HG02938 (cell line): Measurements from ENCODE around the gene G0S2.
A peak's percentile ranks its signal among the peaks of the same experiment; 100 is the strongest.

Experiments
- ATAC-seq: cut with Tn5 transposase; IDR thresholded peaks from one replicate; pipeline ENCODE4 v1.9.1; 2021; ENCODE audit warnings: mild to moderate bottlenecking, moderate library complexity; ENCODE audit not compliant: unreplicated experiment

Gene G0S2, protein sequence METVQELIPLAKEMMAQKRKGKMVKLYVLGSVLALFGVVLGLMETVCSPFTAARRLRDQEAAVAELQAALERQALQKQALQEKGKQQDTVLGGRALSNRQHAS

GRCh38 chr1:209674957-209675564, at the start of gene G0S2:
G0S2 (plus strand) TSS chr1:209675412; CDS start chr1:209675685, 273 bp downstream.
- no peak for ATAC-seq

DNA sequence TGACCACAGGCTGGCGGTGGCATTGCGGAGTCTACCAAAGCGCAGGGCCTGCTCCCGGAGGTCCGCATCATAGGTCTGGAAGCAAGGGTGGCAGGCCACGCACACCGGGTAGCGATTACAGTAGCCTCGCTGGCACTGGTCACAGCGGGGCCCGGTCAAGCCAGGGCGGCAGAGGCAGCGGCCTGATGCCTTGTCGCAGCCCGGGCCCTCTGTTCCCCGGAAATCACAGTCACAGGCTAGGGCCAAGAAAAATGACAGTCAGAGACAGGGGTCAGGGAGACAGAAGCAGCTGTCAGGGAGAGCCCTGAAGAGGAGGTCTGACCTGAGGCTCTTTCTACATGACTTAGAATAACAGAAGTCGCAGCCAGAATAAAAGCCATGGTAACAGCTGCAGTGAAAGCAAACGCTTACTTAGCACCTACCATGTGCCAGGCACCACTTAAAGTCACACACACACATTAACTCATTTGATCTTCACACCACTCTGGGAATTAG, 49.4 kb upstream of the G0S2 start:
- no peak for ATAC-seq

DNA sequence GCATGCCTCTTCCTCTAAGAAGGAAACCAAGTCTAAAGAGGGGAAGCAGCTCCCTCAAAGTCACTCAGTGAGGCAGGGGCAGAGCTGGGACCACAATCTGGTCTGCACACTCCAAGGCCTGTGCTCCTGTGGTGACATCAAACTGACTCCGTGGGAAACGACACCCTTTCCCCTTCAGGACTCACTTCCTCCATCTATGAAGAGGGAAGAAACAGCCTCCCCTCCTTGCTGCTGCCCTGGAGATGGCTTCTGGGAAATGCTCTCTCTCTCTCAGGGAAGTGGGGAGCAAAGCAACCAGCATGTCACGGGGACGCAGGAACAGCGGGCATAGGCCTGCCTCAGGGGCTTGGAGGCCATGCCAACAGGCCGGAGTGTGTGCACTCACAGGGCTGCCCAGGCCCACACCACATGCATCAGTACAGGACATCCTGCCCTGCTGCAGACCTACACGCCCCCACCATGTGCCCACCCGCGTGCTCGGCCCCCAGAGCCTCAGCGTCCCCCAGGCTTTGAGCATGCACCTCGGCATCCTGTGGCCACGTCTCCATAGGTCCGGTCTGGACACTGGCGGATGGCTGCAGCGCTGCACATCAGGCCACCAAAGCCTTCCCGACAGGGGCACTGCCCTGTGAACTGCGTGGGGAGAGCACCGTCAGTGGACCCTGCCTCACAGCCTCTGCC, 48.7 kb upstream of the G0S2 start:
- ATAC-seq, result no peak

DNA sequence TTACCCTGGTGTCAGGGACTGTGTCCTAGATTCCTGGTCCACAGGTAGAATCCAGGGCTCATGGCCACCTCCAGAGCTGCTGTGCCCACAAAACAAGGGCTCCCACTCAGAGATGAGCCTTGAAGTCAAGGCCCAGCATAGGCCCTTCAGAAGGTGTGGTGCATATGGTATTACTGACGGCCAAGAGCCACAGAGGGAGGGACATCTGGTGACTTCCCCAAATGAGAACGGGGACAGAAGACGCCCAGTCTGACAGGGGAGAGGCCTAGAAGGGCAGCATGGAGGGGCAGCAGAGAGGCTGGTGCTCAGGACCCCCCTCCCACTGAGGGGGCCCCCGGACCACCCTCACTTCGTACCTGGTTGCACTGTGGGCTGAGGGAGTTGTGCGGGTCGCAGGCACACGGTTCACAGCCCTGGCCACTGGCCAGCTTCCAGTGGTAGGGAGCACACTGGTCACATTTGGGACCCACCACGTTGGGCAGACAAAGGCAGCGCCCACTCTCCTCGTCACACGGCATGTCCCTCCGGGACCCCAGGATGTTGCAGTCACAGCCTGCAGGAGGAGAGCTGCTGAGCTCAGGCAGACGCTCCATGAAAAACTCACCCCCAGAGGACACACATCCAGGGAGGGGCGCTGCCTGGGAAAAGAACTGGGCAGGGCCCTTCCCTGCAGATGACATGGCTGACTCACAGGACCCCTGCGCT, 48.0 kb upstream of the G0S2 start:
- ATAC-seq, result peak; percentile 9

DNA sequence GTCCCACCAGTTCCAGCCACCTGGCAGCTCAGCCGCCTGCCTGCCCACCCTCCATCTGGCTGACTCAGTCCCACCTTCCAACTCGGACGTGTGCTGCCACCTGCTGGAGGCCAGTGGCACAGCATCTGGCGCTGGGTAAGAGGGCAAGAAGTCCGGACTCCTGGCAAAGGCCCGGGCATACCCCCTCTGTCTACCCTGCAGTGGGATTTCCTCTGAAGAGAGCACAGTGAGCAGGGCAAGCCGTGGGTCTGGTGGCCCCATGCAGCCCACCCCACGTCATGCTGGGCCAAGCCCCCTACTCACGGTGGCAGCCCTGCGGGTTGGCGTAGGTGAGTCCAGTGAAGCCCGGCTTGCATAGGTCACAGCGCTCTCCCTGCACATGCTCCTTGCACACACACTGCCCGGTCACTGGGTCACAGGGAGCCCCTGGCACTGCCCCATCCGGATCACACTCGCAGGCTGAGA, 47.4 kb upstream of the G0S2 start:
- peak; percentile 76 for ATAC-seq

- ATAC-seq, result no peak
Measured at GRCh38 chr1:209628618-209629299, 46.5 kb upstream of the G0S2 start.

DNA sequence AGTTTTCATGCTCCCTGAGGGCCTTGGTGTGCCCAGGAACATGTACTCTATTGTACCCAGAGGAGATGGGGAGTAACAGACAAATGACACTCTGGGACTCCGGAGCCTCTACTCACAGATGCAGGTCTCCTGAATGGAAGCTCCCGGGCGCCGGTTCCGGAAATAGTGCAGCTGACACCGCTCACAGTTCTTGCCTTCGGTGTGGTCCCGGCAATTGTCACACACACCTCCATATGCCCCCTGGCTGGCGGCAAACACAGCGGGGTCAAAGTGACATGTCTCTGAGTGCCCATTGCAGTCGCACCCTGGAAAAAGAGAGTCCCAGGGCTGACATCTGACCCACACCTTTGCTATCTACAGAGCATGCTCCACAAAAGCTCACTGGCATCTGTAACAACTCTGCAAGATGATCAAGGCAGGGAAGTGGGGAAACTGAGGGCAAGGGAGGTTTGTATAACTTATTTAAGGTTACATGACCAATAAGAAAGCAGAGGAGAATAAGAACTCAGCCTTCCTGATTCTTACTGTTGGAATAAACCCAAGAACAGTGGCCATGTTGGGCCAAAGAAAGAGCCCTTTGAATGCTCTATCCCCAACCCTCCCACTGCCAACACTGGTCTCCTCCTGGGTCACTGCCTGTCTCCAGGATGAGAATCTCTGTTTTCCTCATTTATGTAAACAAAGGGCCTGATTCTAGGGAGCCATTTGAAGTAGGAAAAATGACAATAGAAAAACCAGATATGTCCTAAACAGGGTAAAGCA, 45.4 kb upstream of the G0S2 start:
- ATAC-seq, result no peak

- no peak for ATAC-seq
Measured at GRCh38 chr1:209630383-209631225, 44.6 kb upstream of the G0S2 start.

- ATAC-seq, result no peak
Measured at GRCh38 chr1:209633335-209633997, 41.7 kb upstream of the G0S2 start.

DNA sequence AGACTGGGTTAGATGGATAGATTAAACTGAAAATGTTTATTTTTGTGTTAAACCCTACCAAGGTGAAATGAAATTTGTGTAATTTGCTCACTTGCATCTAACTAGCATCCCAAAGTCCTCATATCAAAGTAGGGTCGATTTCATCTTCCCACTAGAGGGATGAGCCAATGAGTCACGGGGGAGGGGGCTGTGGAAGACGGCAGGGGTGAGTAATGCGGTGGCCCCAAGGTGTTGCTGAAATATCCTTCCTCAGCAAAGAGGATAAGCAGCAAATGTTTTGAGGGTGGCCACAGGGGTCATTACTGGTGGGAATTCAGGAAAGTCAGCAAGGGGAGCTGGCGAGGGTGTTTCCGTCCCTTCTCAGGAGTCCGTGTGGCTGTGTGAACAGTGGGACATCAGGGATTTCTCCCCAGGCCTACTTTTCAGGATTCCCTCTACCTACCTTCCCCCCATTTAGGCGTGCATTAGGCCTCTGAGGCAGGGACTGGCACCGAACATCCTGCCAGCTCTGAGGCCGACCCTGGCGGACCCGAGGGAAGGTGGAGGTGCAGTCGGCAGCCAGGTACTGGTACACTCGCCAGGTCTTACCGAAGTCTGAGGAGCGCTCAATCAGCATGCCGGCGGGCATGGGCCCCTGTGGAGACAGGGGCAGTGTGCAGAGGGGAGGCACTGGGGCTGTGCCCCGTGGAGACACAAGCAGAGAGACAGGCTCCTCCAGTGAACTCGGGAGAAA, 41.0 kb upstream of the G0S2 start:
- no peak for ATAC-seq

GRCh38 chr1:209635850-209636249, 39.4 kb upstream of the G0S2 start:
- no peak for ATAC-seq

GRCh38 chr1:209641832-209642172, 33.4 kb upstream of the G0S2 start:
- ATAC-seq, result no peak

DNA sequence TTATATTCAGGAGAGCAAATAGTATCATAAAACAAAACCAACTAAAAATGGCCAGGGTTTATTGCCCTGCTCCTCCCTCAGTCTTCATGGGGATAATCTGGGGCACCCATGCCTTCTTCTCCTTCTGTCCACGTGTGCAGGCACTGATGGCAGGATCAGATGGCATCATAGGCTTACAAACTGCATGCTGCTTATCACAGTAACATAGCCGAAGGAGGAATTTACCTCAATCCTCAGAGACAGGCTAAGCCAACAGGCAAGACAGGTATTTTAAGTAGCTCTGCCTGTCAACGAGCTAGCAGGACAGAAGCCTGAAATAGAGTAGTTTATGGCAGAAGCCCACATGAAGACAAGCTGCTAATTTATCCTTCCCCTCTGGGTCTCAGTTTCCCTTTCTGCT, 32.4 kb upstream of the G0S2 start:
- no peak for ATAC-seq

DNA sequence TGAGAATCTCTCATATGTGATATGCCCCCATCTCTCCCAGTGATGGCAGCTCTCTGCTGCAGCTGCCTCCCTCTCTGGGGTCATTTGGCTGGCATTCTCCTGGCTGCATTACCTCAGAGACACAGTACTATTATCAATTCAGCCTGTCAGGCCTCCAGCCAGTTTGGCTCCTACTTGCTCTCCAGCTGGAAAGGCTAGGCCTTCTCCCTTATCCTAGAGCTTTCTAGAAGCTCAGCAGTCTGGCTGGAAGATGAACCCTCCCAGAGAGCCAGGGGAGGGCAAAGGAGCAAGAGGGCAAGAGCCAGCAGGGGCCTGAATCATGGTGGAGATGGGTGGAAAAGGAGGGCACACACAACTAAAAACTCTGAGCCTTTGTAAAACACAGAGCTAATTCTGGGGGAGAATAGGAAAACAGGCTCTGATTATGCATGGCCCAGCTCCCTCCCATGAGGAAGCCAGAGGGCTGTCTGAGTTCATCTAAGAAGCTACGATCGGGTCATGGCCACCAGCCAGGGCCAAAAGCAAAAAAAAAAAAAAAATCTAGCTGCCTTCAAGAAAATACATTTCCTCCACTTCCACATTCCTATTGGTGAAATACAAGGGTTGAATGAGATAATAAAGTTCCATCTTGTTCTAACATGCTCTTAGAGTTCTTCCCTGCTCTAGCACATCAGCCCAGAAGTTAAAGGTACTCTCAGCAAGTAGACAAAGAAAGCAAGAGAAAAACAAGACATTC, 31.8 kb upstream of the G0S2 start:
- ATAC-seq, result no peak

DNA sequence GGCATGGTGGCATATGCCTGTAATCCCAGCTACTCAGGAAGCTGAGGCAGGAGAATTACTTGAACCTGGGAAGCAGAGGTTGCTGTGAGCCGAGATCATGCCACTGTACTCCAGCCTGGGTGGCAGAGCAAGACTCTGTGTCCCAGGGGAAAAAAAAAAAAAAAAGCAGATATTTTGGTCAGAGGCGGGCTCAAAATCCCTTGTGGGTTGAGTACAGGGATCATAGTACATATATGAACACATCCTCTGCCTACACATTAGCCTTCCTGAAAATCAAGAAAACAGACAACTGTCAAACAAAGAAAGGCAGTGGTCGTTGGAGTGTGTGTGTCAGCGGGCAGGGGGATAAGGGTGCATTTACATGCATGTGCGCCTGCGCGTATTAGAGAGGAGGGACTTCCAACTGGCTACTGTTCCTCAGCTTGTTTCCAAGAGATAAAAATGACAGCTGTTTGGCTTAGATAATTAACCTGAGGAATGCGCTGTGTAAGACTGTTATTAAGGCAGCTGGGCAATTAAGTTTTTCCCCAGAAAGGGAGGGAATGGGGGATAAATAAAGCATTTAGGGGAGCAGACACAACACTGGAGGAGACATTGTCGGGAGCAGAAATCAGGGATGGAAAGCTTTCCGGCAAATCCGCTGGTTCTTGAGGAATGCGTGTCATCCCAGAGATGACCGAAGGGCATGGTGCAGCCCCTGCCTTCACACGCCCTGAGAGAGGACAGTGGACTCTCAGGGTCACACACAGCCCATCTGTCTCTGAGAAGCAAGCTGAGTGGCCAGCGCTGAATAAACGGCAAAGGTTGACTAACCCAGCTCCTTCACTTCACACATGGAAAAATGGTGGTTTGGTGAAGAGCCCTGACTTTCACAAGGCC, 29.4 kb upstream of the G0S2 start:
- no peak for ATAC-seq

DNA sequence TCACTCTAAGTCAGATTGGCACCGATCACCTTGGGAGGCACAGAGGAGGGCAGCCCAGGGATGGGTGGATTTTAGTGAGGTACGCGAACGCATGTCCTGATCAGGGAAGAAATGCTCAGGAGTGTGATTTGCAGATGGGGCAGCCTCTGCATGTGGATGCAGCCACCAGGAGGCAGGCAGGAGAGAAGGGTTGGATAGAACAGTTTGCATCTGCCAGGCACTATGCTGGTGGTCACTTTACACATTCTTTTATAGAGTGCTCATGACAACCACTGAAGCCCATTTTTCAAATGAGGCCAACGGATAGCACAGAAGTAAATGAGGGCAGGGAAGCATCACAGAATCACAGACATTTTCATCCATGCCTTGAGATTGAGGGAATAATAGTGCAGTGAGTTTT, 28.7 kb upstream of the G0S2 start:
- ATAC-seq, result no peak

DNA sequence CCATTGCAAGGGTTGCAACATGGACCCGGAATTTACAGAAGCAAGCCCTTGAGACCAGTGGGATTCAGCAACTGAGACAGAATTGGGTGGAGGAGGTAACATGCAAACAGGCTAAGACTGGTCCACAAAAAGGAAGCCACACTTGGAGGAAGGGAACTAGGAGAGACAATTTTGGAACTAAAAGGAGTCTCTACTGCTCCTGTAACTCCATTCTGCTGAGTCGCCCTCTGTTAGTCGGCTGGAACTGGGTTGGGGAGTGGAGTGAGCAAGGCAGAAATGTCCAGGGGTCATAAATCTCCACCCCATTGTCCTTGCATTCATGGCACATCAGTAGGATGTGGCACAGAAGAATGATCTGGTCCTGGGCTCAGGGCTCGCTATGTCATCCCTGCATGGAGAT, 28.1 kb upstream of the G0S2 start:
- no peak for ATAC-seq
